ENCODE measurements around the gene TANK. TPM values are rescaled to one million over a fixed set of nuclear protein-coding genes. Genes with fewer than 3 reads are reported as not detected.
"Not testable (repeated sequence)": the region's sequence is repeated elsewhere in the genome, so short reads cannot be mapped to it uniquely, and the experiment has no call there.

The TANK gene
- polyA plus RNA-seq, 3 donors from 2014 or later: 32.5 to 53.9 (median 44.7) TPM

DNA sequence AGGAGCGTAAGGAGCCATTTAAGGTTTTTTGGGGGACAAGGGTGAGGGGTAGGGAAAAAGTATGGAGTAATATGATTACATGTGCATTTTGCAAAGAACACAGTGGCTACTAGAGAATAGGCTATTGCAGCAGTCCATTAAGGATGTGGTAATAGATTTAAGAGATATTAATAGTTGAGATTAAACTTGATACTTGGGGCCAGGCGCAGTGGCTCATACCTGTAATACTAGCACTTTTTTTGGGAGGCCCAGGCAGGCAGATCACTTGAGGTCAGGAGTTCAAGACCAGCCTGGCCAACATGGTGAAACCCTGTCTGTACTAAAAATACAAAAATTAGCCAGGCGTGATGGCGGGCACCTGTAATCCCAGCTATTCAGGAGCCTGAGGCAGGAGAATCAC, 35.4 kb downstream of the TANK start:
- not testable (repeated sequence) for DNase-seq; H3K27me3 Mint-ChIP-seq (ENCODE audit: low read depth in 3 of 3); H3K4me3 Mint-ChIP-seq; H3K9me3 Mint-ChIP-seq; H3K27ac Mint-ChIP-seq
- Mint-ChIP-seq H3K36me3 (peaks cover 3 to 27% (median 19%) of the 10 kb centered on the region in 3 donors), H3K4me1 (peaks cover 33 to 73% of the 10 kb centered on the region in 2 donors)

DNA sequence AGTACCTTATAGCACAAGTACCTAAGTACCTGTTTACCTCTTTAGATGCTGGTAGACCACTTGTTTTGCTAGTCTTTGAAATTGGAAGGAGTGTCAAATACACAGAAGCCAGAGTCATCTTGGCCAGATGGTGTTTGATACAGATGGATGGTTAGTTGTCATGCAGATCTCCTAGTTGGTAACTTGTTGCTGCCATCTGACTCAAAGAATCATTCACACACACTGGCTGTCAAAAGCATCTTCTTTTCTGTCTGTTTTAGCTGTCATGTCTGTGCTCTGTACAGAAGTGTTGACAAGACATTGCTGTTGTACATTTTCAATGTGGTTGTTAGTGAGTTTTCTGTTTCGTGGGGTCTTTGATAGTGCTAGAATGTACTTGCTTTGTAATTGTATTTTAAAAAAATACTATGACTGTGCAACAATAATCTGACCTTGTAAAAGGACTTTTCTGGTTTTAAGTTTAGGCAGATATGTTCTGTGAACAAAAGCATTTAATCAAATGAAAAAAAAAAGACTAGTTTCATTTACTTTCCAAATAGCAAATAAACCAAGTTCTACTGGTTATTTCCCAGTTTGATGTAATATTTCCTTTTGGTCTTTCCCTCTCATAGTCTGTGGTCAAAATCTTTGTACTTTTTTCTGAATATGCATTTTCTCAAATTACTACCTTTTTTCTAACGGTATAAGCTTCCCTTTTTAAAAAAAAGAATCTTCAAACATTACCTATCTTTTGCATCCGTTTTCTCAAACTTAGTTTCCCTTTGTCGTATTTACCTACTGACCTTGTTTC, 39.9 kb downstream of the TANK start:
- H3K4me1 Mint-ChIP-seq: peaks cover 18 to 41% of the 10 kb centered on the region in 2 donors
- H3K27ac Mint-ChIP-seq: peak overlapping the region; percentile 1 to 85 (median 61)
- H3K9me3 Mint-ChIP-seq: no peaks in the 10 kb centered on the region
- H3K36me3 Mint-ChIP-seq: peaks cover 0 to 20% (median 13%) of the 10 kb centered on the region in 3 donors
- no peaks in the 10 kb centered on the region for H3K27me3 Mint-ChIP-seq (ENCODE audit: low read depth in 3 of 3)
- peak in 2 of 3 donors; percentile 16 to 19 for DNase-seq
- H3K4me3 Mint-ChIP-seq: peak overlapping the region in 3 of 5 donors; percentile 2 to 60 (median 2)

DNA sequence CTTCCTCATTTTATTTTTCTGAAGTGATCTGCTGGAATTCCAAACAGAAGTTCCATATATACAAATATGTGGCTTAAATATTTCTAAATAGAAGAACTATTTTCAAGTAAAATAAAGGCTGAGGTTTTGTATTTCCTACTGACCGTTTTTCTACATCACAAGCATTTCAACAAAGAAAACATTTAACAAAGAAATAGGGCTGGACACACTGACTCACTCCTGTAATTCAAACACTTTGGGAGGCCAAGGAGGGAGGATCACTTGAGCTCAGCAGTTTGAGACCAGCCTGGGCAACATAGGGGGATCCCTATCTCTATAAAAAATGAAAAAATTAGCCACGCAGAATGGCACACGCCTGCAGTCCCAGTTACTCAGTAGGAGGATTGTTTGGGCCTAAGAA, 44.6 kb downstream of the TANK start:
- Mint-ChIP-seq H3K9me3 (no peaks in the 10 kb centered on the region), H3K36me3 (peaks cover 3 to 11% (median 4%) of the 10 kb centered on the region in 3 donors)

DNA sequence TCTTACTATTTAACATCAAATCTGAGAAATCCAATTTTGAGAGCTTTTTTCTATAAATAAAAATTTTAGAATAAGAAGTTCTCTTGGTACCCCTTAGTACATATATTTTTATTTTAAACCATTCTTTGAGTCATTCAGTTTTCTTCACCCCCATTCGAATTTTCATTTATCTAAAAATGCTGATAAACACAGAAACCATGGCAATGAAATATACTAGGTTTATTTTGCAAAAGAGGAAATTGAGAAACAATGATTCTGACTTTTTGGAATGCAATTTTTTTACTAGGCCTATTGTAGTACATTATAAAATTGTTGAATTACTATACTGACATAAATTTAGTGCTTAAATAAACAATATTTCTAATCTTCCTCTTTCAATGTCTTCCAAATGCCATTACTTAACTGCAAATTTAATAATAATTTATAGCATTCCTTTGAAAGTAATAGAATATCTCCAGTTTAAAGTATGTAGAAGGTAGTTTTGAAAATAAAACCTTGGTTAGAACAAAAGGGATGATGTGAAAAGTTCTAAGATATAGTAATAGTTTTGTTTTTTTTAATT, 46.3 kb downstream of the TANK start:
- H3K4me1 Mint-ChIP-seq: peaks cover 0 to 1% of the 10 kb centered on the region in 2 donors
- H3K27ac Mint-ChIP-seq: no peak overlapping the region
- H3K36me3 Mint-ChIP-seq: peaks cover 3 to 13% (median 4%) of the 10 kb centered on the region in 3 donors
- no peaks in the 10 kb centered on the region for H3K27me3 Mint-ChIP-seq (ENCODE audit: low read depth in 3 of 3)
- no peak overlapping the region for H3K4me3 Mint-ChIP-seq
- no peak for DNase-seq
- H3K9me3 Mint-ChIP-seq: no peaks in the 10 kb centered on the region

More for the DNA sequence above, 44.6 kb downstream of the TANK start:
- no peak for DNase-seq
- Mint-ChIP-seq H3K27me3 (ENCODE audit: low read depth in 3 of 3) (no peaks in the 10 kb centered on the region), H3K27ac (no peak overlapping the region), H3K4me3 (no peak overlapping the region), H3K4me1 (peaks cover 8 to 18% of the 10 kb centered on the region in 2 donors)

DNA sequence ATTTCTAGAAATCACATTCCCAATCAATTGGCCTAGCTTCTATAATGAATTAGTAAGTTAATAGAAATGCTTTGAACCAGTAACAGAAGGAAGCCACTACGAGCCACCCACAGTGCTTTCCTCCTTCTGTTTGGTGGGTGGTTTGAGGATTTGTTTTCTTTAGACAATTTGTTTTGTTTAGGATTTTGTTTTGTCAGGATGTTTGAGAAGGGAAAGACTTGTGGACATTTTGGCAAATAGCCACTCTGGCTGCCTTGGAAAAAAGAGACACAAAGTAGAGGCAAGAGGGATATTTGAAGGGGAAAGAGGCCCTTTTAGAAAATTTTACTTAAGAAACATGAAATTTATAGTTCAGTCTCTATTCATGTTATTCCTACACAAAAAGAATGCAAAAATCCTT, 47.7 kb downstream of the TANK start:
- Mint-ChIP-seq H3K4me3 (no peak overlapping the region), H3K36me3 (peaks cover 9 to 17% (median 10%) of the 10 kb centered on the region in 3 donors), H3K4me1 (no peaks in the 10 kb centered on the region)

DNA sequence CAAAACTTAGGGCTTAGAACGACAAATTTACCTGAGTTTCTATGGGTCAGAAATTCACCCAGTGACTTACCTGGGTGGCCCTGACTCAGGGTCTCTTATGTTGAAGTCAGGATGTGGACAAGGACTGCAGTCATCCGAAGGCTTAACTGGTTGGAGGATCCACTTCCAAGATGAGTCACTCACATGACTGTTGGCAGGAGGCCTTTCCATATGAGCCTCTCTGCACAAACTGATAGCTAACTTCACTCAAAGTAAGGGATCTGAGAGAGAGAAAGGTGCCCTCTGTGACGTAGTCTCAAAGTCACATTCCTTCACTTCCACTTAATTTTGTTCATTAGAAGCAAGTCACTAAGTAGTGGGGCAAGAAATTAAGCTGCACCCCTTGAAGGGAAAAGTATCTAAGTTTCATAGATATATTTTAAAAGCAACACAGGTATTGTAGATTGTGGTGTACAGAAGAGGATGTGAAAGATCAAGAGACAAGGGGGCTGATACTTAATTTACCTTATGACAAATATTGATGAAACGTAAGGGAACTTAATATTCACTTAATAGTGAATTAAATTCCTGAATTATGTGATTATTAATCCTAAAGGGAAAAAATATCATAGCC, 48.4 kb downstream of the TANK start:
- Mint-ChIP-seq H3K36me3 (peaks cover 9 to 17% (median 10%) of the 10 kb centered on the region in 3 donors), H3K27ac (no peak overlapping the region), H3K4me3 (no peak overlapping the region), H3K27me3 (ENCODE audit: low read depth in 3 of 3) (no peaks in the 10 kb centered on the region), H3K9me3 (no peaks in the 10 kb centered on the region), H3K4me1 (no peaks in the 10 kb centered on the region)
- no peak for DNase-seq

More for the DNA sequence above, 47.7 kb downstream of the TANK start:
- Mint-ChIP-seq H3K27me3 (ENCODE audit: low read depth in 3 of 3) (no peaks in the 10 kb centered on the region), H3K27ac (peak overlapping the region in 1 of 6 donors; percentile 15), H3K9me3 (no peaks in the 10 kb centered on the region)
- no peak for DNase-seq

DNA sequence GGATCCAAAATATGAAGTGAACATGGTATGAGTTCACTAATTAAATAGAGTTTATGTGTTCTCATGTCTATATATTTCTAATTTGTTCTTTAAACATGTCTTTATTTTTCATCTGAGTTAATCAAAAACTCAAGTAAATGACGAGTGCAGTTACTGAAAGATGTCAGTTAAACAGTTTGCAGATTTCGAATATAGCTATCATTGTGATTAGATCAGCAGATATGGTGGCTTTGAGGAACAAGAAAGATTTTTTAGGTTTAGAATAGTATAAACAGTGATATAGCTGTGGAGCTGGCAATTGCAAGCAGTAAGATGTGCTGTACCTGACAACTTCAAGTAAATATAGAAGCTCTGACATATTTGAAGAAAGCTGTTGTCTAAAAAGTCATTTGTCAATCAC, 49.7 kb downstream of the TANK start:
- Mint-ChIP-seq H3K36me3 (peaks cover 9 to 15% (median 13%) of the 10 kb centered on the region in 3 donors), H3K9me3 (no peaks in the 10 kb centered on the region), H3K27me3 (ENCODE audit: low read depth in 3 of 3) (no peaks in the 10 kb centered on the region), H3K27ac (no peak overlapping the region), H3K4me1 (no peaks in the 10 kb centered on the region), H3K4me3 (no peak overlapping the region)
- DNase-seq: no peak

DNA sequence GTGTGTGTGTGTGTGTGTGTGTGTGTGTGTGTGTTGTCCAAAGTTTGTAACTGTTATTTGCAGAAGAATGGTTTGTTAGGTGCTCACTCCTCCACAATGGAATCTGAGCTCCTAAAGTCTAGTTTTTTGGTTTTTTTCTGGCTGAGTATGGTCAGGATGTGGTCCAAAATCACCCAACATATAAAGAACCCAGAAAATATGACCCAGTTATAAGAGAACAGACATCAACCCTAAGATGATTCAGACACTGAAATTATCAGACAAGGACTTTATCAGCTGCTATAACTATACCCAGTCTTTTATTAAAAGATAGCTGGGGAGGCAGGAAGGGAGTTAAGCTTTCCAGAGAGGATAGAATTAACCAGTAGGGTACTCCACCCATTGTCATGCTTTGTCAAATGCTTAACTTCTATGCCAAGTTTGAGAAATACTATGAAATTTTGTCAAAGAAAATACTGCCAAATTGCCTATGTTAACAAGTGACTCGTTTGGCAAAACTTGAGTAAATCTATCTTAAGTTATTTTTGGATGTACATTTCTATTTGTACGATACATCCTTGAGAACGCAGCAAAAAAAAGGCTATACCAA, 57.5 kb downstream of the TANK start:
- Mint-ChIP-seq H3K36me3 (peaks cover 2 to 8% (median 6%) of the 10 kb centered on the region in 3 donors), H3K27ac (peak overlapping the region in 4 of 6 donors; percentile 2 to 67 (median 22)), H3K4me1 (peaks cover 13 to 20% of the 10 kb centered on the region in 2 donors), H3K27me3 (ENCODE audit: low read depth in 3 of 3) (no peaks in the 10 kb centered on the region), H3K4me3 (no peak overlapping the region), H3K9me3 (no peaks in the 10 kb centered on the region)
- DNase-seq: no peak

DNA sequence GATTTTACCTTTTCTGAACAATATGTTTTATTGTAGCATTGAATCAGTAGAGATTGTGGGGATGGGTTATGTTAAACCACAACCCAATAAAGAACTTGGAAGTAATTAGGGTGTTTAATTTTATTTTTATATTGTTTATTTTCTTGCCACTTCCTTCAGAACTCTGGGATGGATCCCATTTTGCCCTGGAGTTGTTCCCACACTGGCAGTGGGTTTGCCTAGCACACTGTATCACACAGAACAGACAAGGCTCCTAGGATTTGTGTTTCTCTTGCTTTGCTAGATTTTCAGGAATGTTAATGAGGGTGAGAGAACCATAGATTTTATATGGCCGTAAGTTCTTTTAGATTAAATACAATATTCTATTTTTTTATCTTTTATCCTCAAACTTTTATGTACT, 59.0 kb downstream of the TANK start:
- Mint-ChIP-seq H3K9me3 (no peaks in the 10 kb centered on the region), H3K27ac (peak overlapping the region in 2 of 6 donors; percentile 22 to 45), H3K4me1 (peaks cover 13 to 20% of the 10 kb centered on the region in 2 donors), H3K4me3 (no peak overlapping the region), H3K27me3 (ENCODE audit: low read depth in 3 of 3) (no peaks in the 10 kb centered on the region), H3K36me3 (peaks cover 0 to 6% (median 3%) of the 10 kb centered on the region in 3 donors)
- DNase-seq: no peak

DNA sequence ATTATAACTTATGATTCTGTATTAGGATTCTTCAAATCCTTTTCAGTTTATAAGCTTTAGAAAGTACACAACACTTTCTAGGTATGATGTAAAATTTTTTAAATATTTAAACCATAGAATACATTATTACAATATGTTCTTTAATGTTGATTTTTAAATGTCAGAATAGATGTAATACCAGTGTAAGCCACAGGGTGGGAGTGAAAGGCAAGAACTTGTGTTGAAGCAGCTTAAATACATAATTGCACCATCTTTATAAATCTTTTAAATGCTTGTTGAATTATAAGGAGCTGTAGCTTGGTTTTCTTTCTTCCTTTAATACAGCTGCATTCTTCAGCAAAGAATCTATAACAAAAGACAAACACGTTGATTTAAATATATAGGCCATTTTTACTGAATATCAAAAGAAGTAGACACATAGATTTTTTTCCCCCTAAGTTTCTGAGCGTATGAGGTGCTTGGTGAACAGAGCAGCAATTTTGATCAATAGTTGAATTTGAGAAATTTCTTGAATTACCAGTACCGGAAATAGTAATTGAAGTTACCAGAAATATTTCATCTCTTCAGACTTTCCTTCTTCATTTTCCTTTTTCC, 63.0 kb downstream of the TANK start:
- H3K4me3 Mint-ChIP-seq: no peak overlapping the region
- peaks cover 4 to 19% (median 11%) of the 10 kb centered on the region in 3 donors for H3K36me3 Mint-ChIP-seq
- no peaks in the 10 kb centered on the region for H3K4me1 Mint-ChIP-seq
- no peaks in the 10 kb centered on the region for H3K27me3 Mint-ChIP-seq (ENCODE audit: low read depth in 3 of 3)
- peak in 2 of 3 donors; percentile 33 to 43 for DNase-seq
- H3K9me3 Mint-ChIP-seq: no peaks in the 10 kb centered on the region
- no peak overlapping the region for H3K27ac Mint-ChIP-seq

DNA sequence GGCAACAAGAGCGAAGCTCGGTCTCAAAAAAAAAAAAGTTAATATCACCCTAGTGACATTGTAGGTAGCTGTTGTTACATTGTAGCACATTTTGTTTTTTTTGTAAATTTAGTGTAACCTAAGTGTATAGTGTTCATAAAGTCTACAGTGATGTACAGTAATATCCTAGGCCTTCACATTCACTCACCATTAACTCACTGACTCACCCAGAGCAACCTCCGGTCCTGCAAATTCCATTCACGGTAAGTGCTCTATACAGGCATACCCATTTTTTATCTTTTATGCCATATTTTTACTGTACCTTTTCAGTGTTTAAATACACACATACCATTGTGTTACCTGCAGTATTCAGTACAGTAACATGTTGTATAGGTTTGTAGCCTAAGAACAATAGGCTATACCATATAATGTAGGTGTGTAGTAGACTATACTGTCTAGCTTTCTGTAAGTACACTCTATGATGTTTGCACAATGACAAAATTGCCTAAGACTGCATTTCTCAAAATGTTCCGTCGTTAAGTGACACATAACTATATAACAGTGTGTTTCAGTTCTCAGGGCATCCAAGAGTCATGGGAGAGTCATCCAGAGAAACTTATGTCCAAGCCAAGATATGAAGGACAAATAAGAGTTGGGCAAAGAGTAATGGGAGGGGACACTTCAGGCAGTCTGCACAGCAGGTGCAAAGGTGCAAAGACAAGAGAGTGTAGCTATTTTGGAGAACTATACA, 68.4 kb downstream of the TANK start:
- H3K4me3 Mint-ChIP-seq: no peak overlapping the region
- no peaks in the 10 kb centered on the region for H3K27me3 Mint-ChIP-seq (ENCODE audit: low read depth in 3 of 3)
- H3K9me3 Mint-ChIP-seq: no peaks in the 10 kb centered on the region
- no peak for DNase-seq
- peaks cover 4 to 41% (median 20%) of the 10 kb centered on the region in 3 donors for H3K36me3 Mint-ChIP-seq
- no peaks in the 10 kb centered on the region for H3K4me1 Mint-ChIP-seq
- no peak overlapping the region for H3K27ac Mint-ChIP-seq

DNA sequence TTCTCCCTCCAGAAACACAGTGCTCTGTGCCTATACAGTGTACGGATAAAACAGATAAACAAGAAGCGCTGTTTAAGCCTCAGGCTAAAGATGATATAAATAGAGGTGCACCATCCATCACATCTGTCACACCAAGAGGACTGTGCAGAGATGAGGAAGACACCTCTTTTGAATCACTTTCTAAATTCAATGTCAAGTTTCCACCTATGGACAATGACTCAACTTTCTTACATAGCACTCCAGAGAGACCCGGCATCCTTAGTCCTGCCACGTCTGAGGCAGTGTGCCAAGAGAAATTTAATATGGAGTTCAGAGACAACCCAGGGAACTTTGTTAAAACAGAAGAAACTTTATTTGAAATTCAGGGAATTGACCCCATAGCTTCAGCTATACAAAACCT, 70.7 kb downstream of the TANK start:
- no peaks in the 10 kb centered on the region for H3K9me3 Mint-ChIP-seq
- peaks cover 0 to 2% of the 10 kb centered on the region in 2 donors for H3K4me1 Mint-ChIP-seq
- peaks cover 4 to 32% (median 16%) of the 10 kb centered on the region in 3 donors for H3K36me3 Mint-ChIP-seq
- no peak for DNase-seq
- no peak overlapping the region for H3K27ac Mint-ChIP-seq
- no peak overlapping the region for H3K4me3 Mint-ChIP-seq
- no peaks in the 10 kb centered on the region for H3K27me3 Mint-ChIP-seq (ENCODE audit: low read depth in 3 of 3)

DNA sequence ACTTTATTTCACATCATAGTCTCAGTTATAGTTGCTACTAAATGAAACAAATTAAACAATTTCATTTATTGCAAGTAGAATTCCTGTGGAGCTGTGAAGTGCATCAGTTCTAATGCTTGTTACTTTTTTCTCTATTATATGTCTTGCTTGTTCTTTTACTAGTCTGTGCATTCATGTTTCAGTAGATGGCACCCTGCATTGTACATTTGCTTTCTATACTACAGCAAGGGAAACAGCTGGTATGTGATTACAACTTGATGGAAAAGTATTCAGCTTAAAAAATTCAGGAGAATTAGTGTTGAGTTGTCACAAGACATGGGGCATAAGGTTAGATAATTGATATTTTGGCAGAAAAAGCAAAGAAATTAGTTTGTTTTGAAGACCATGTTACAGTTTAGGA, 72.3 kb downstream of the TANK start:
- DNase-seq: no peak
- Mint-ChIP-seq H3K4me3 (no peak overlapping the region), H3K4me1 (peaks cover 5 to 9% of the 10 kb centered on the region in 2 donors), H3K27me3 (ENCODE audit: low read depth in 3 of 3) (peaks cover 0 to 5% (median 0%) of the 10 kb centered on the region in 3 donors), H3K36me3 (peaks cover 0 to 26% (median 15%) of the 10 kb centered on the region in 3 donors), H3K9me3 (no peaks in the 10 kb centered on the region), H3K27ac (peak overlapping the region in 1 of 6 donors; percentile 38)
